ENCODE data around the gene RNU5D-1. TPM values are rescaled to one million over a fixed set of nuclear protein-coding genes. Genes with fewer than 3 reads are reported as not detected.

Gene RNU5D-1
- total and polyA plus RNA-seq, 2 of the 13 experiments (the other 11 are each of a cell fraction or from before 2014, with no cell fraction given), result 165 TPM; not detected in 1

DNA sequence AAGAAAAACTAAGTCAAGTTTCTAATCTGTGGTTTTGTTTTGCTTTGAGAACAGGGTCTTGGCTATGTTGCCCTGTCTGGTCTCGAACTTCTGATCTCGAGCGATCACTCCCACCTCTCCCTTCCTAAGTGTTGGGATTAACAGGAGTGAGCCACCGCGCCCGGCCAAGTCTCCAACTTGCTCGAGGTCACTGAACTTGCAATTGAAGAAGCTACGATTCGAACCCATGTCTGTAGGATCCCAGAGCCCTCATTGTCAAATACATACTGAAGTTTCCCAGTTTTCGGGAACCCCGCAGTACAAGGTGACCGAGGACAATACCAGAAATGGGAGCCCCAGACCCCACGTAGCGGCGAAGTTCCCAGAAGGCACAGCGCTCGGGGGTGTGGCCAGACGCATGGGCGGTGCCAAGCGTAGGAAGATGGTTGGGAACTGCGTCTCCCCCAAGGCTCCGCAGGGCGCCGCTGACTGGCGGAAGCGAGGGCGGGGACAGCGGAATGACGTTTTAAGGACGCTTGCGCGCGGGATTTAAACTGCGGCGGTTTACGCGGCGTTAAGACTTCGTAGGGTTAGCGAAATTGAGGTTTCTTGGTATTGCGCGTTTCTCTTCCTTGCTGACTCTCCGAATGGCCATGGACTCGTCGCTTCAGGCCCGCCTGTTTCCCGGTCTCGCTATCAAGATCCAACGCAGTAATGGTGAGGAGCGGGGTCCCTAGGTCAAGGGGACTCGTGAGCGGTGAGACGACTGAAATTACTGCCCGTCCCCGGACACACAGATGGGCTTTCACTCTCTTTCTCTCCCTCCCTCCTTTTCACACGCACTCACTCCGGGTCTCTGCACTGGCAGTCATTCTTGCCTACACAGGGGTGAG is 8.6 kb upstream of the RNU5D-1 start, which contains the start of gene KIF2C (continued):
- no peak for TF ChIP-seq NPAS2 (CRISPR knock-in tag; IDR thresholded peaks at IDR 0.05; ENCODE audit: borderline replicate concordance)
- TF ChIP-seq, protein P1, sequence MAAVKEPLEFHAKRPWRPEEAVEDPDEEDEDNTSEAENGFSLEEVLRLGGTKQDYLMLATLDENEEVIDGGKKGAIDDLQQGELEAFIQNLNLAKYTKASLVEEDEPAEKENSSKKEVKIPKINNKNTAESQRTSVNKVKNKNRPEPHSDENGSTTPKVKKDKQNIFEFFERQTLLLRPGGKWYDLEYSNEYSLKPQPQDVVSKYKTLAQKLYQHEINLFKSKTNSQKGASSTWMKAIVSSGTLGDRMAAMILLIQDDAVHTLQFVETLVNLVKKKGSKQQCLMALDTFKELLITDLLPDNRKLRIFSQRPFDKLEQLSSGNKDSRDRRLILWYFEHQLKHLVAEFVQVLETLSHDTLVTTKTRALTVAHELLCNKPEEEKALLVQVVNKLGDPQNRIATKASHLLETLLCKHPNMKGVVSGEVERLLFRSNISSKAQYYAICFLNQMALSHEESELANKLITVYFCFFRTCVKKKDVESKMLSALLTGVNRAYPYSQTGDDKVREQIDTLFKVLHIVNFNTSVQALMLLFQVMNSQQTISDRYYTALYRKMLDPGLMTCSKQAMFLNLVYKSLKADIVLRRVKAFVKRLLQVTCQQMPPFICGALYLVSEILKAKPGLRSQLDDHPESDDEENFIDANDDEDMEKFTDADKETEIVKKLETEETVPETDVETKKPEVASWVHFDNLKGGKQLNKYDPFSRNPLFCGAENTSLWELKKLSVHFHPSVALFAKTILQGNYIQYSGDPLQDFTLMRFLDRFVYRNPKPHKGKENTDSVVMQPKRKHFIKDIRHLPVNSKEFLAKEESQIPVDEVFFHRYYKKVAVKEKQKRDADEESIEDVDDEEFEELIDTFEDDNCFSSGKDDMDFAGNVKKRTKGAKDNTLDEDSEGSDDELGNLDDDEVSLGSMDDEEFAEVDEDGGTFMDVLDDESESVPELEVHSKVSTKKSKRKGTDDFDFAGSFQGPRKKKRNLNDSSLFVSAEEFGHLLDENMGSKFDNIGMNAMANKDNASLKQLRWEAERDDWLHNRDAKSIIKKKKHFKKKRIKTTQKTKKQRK (IDR thresholded peaks at IDR 0.05; ENCODE audit: low read length), result no peak
- TF ChIP-seq, protein P2, sequence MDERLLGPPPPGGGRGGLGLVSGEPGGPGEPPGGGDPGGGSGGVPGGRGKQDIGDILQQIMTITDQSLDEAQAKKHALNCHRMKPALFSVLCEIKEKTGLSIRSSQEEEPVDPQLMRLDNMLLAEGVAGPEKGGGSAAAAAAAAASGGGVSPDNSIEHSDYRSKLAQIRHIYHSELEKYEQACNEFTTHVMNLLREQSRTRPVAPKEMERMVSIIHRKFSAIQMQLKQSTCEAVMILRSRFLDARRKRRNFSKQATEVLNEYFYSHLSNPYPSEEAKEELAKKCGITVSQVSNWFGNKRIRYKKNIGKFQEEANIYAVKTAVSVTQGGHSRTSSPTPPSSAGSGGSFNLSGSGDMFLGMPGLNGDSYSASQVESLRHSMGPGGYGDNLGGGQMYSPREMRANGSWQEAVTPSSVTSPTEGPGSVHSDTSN (CRISPR knock-in tag; IDR thresholded peaks at IDR 0.05), result no peak
- no peak; the same call in 1 of the 2 replicates for TF ChIP-seq FOXK2 (IDR thresholded peaks at IDR 0.05)
- TF ChIP-seq NR1H2 (CRISPR knock-in tag; IDR thresholded peaks at IDR 0.05; ENCODE audit: borderline replicate concordance, low read depth), result peak; percentile 55; the same call in 1 of the 2 replicates
- TF ChIP-seq TCF7 (IDR thresholded peaks at IDR 0.05; ENCODE audit: low read depth), result no peak
- TF ChIP-seq RERE (CRISPR knock-in tag; IDR thresholded peaks at IDR 0.05; ENCODE audit: low read depth), result no peak
- TF ChIP-seq, protein P3, sequence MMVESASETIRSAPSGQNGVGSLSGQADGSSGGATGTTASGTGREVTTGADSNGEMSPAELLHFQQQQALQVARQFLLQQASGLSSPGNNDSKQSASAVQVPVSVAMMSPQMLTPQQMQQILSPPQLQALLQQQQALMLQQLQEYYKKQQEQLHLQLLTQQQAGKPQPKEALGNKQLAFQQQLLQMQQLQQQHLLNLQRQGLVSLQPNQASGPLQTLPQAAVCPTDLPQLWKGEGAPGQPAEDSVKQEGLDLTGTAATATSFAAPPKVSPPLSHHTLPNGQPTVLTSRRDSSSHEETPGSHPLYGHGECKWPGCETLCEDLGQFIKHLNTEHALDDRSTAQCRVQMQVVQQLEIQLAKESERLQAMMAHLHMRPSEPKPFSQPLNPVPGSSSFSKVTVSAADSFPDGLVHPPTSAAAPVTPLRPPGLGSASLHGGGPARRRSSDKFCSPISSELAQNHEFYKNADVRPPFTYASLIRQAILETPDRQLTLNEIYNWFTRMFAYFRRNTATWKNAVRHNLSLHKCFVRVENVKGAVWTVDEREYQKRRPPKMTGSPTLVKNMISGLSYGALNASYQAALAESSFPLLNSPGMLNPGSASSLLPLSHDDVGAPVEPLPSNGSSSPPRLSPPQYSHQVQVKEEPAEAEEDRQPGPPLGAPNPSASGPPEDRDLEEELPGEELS (CRISPR knock-in tag; IDR thresholded peaks at IDR 0.05), result peak; percentile 62
- TF ChIP-seq ZSCAN12 (CRISPR knock-in tag; IDR thresholded peaks at IDR 0.05), result no peak
- TF ChIP-seq ZNF619 (CRISPR knock-in tag; IDR thresholded peaks at IDR 0.05), result 0 out of 2 replicates have a peak, but pooled peaks have one; percentile 51
- no peak for TF ChIP-seq ZNF460 (CRISPR knock-in tag; IDR thresholded peaks at IDR 0.05; ENCODE audit: borderline replicate concordance)
- no peak for TF ChIP-seq CHD2 (IDR thresholded peaks at IDR 0.05; ENCODE audit: low read depth, low read length)

Data from HepG2 (cell line).